ENCODE data around the gene SLC16A7.

Gene SLC16A7

DNA sequence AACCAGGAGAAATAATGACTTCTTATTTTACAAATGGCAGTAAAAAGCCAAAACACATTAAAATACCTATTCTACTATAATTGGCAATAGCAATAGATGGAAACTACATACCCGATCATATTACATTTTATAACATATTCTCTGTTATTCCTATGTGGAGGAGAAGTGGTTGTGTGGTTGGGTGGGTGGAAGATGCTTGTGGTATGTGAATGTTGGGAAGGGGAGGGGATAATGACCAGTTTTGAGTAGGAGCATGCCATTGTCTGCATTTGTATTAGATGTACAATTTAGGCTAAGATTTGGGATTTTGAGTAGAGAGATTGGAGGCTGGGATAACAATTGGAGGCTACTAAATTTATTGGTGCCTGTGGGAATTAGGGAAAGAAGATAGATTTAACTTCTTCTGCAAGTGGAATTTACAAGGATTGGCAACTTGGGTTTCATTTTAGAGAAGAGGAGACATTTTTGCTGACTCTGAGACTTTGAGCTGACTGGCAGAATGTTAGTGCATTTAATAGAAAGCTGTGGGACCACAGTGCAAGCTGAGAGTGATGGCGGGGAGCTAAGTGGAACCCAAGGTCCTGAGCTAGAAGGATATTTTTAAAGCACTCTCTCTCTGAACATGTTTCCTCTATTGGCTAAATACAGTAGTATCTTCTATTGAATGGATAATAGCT, 65.2 kb downstream of the SLC16A7 start:
- no peak for DNase-seq (ENCODE audit: low read depth)
- H3K4me3 ChIP-seq (ENCODE audit: low read depth, low read length), result no peak overlapping the region
- TF ChIP-seq, protein P1, sequence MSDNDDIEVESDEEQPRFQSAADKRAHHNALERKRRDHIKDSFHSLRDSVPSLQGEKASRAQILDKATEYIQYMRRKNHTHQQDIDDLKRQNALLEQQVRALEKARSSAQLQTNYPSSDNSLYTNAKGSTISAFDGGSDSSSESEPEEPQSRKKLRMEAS (IDR thresholded peaks at IDR 0.05; ENCODE audit: low read depth, low read length), result no peak

DNA sequence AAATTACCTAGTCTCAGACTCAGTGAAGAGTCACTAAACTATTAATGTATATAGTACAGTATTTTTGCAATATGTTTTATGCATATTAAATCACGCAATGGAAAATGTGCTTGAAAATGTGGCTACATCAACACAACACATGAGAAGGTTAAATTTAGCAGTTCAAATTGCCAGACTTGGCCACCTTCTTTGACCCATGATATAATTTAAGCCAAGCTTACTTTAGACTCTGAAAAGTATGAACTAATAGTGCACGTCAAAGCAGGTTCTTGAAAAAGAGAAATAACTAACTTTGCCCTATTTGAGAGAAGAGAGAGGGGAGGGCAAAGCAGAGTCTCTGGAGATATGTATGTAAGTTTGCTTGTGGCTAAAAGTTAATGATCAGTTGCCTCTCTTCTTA, 68.7 kb downstream of the SLC16A7 start:
- no peak for DNase-seq (ENCODE audit: low read depth)
- no peak overlapping the region for H3K4me3 ChIP-seq (ENCODE audit: low read depth, low read length)
- no peak for TF ChIP-seq MYC (IDR thresholded peaks at IDR 0.05; ENCODE audit: low read depth, low read length)
- TF ChIP-seq, protein P1 (IDR thresholded peaks at IDR 0.05; ENCODE audit: low read depth, low read length), result no peak
- TF ChIP-seq POLR2A (IDR thresholded peaks at IDR 0.05; ENCODE audit: extremely low read depth, insufficient read length), result no peak
- TF ChIP-seq, protein P2, sequence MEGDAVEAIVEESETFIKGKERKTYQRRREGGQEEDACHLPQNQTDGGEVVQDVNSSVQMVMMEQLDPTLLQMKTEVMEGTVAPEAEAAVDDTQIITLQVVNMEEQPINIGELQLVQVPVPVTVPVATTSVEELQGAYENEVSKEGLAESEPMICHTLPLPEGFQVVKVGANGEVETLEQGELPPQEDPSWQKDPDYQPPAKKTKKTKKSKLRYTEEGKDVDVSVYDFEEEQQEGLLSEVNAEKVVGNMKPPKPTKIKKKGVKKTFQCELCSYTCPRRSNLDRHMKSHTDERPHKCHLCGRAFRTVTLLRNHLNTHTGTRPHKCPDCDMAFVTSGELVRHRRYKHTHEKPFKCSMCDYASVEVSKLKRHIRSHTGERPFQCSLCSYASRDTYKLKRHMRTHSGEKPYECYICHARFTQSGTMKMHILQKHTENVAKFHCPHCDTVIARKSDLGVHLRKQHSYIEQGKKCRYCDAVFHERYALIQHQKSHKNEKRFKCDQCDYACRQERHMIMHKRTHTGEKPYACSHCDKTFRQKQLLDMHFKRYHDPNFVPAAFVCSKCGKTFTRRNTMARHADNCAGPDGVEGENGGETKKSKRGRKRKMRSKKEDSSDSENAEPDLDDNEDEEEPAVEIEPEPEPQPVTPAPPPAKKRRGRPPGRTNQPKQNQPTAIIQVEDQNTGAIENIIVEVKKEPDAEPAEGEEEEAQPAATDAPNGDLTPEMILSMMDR (IDR thresholded peaks at IDR 0.05; ENCODE audit: low read depth, low read length), result no peak

DNA sequence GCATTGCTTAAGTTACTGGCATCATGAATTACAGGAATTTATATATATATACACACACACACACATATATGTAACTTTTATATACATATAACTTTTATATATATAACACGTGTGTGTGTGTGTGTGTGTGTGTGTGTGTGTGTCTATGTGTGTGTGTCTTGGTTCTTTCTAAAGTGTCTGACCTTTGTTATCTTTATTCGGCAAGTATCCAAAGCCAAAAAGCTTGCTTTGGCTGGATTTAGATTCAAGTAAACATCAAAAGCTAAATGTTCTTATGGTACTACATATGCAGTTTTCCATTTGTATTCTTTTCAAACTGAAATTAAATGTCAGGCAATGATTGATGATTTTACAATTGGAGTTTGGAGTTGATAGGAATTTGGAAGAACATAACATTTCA, 69.9 kb downstream of the SLC16A7 start:
- no peak overlapping the region for H3K4me3 ChIP-seq (ENCODE audit: low read depth, low read length)
- DNase-seq (ENCODE audit: low read depth), result no peak
- no peak for TF ChIP-seq POLR2A (IDR thresholded peaks at IDR 0.05; ENCODE audit: extremely low read depth, insufficient read length)
- TF ChIP-seq, protein P2 (IDR thresholded peaks at IDR 0.05; ENCODE audit: low read depth, low read length), result no peak
- no peak for TF ChIP-seq MYC (IDR thresholded peaks at IDR 0.05; ENCODE audit: low read depth, low read length)
- TF ChIP-seq, protein P1 (IDR thresholded peaks at IDR 0.05; ENCODE audit: low read depth, low read length), result no peak

- TF ChIP-seq, protein P1 (IDR thresholded peaks at IDR 0.05; ENCODE audit: low read depth, low read length), result no peak
- TF ChIP-seq, protein P2 (IDR thresholded peaks at IDR 0.05; ENCODE audit: low read depth, low read length), result no peak
- no peak for TF ChIP-seq POLR2A (IDR thresholded peaks at IDR 0.05; ENCODE audit: extremely low read depth, insufficient read length)
- no peak overlapping the region for H3K4me3 ChIP-seq (ENCODE audit: low read depth, low read length)
- DNase-seq (ENCODE audit: low read depth), result no peak
Measured at GRCh38 chr12:59668674-59669073, 72.8 kb downstream of the SLC16A7 start.

DNA sequence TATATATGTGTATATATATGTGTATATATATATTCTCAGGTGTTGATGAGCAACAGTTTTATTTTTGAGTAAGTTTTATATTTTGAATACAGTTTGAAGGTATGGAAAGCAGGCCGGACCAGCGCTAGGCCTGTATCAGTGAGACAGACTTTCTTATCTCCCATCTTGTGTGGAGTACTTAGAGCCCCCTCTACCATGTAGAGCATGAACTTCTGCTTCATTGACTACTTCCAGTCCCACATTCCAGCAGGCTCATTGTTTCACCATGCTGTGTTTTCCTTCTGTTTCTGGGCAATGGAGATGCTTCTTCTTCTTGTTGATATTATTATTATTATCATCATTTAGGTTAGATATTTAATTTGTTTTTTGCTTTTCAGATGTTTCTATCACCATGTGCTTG, 76.4 kb downstream of the SLC16A7 start:
- H3K4me3 ChIP-seq (ENCODE audit: low read depth, low read length), result no peak overlapping the region
- TF ChIP-seq POLR2A (IDR thresholded peaks at IDR 0.05; ENCODE audit: extremely low read depth, insufficient read length), result no peak
- TF ChIP-seq MYC (IDR thresholded peaks at IDR 0.05; ENCODE audit: low read depth, low read length), result no peak
- TF ChIP-seq, protein P1 (IDR thresholded peaks at IDR 0.05; ENCODE audit: low read depth, low read length), result no peak
- TF ChIP-seq, protein P2 (IDR thresholded peaks at IDR 0.05; ENCODE audit: low read depth, low read length), result no peak
- DNase-seq (ENCODE audit: low read depth), result no peak

DNA sequence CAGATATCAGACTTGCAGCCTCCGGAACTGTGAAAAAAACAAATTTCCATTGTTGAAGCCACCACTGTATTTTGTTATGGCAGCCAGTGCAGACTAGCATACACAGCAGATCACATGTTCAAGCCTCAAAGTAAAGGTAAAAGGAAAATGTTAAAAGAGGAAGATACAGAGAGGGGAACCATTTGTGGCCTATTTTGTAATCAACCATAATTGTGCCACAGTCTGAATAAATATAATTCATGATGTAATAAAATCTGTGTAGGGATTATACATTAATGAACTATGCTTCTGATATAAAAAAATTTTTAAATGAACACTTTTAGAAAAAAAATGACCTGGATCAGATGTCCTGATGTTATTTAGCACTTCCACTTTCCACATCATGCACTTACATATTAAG, 79.6 kb downstream of the SLC16A7 start:
- no peak for DNase-seq (ENCODE audit: low read depth)
- H3K4me3 ChIP-seq (ENCODE audit: low read depth, low read length), result no peak overlapping the region
- TF ChIP-seq POLR2A (IDR thresholded peaks at IDR 0.05; ENCODE audit: extremely low read depth, insufficient read length) (no peak), MYC (IDR thresholded peaks at IDR 0.05; ENCODE audit: low read depth, low read length) (no peak)
- TF ChIP-seq, protein P2 (IDR thresholded peaks at IDR 0.05; ENCODE audit: low read depth, low read length), result no peak
- TF ChIP-seq, protein P1 (IDR thresholded peaks at IDR 0.05; ENCODE audit: low read depth, low read length), result no peak
